Measurements from ENCODE around the gene CPNE7. TPM values are rescaled to one million over a fixed set of nuclear protein-coding genes. Genes with fewer than 3 reads are reported as not detected.

The CPNE7 gene
- total and polyA plus RNA-seq, 2 of the 13 experiments (the other 11 are each of a cell fraction or from before 2014, with no cell fraction given) = 0.59 TPM; not detected in 1

DNA sequence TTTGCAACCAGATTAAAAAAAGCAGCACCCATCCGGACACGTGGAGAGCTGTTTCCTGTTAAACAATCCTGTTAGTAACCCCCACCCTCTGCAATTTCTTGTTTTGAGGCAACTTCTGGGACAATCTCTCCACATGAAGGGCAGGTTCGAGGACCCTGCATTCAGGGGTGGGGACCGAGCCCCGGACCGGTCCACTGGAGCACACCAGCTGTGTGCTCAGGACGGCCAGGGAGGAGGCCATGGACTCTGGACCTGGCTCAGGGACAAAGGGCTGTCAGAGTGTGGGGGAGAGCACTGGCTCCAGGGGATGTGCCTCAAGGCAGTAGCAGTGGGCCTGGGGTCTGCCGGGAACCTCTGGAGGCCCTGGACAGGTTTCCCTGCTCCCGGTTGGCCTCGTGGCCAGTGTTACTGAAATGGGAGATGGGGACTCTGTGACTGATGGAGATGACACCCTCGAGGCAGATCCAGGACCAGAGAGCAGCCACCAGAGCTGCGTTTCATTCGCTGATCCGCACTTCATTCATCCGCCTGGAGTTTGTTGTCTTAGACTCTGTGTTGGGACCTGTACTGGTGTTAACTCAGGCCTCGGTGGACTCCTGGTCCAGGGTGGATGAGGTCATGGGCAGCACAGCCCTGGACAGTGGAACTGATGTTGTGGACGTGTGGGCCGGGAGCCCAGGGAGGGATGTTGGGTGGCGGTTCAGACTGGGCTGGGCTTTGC lies 2.9 kb upstream of the CPNE7 start (continued):
- TF ChIP-seq TGIF2 (CRISPR knock-in tag; IDR thresholded peaks at IDR 0.05) (peak; percentile 60; the same call in 1 of the 2 replicates), ZBTB21 (CRISPR knock-in tag; IDR thresholded peaks at IDR 0.05) (no peak), ZNF563 (CRISPR knock-in tag; IDR thresholded peaks at IDR 0.05) (no peak), ASH2L (IDR thresholded peaks at IDR 0.05; ENCODE audit: insufficient read length, low read depth, low read length) (peak; percentile 65), SUZ12 (IDR thresholded peaks at IDR 0.05; ENCODE audit: low read depth, low read length) (no peak), DPF2 (CRISPR knock-in tag; IDR thresholded peaks at IDR 0.05; ENCODE audit: borderline replicate concordance, low read depth) (peak; percentile 66), ZNF468 (CRISPR knock-in tag; IDR thresholded peaks at IDR 0.05) (no peak), REL (CRISPR knock-in tag; conservative IDR thresholded peaks at IDR 0.05) (no peak; the same call in 1 of the 2 replicates), ZNF383 (CRISPR knock-in tag; IDR thresholded peaks at IDR 0.05; ENCODE audit: borderline replicate concordance) (0 out of 2 replicates have a peak, but pooled peaks have one; percentile 12), NR2F1 (CRISPR knock-in tag; IDR thresholded peaks at IDR 0.05) (peak in 1 of 2 experiments; percentile 6; a peak in 1 of 4 replicates)
- TF ChIP-seq, protein P1, sequence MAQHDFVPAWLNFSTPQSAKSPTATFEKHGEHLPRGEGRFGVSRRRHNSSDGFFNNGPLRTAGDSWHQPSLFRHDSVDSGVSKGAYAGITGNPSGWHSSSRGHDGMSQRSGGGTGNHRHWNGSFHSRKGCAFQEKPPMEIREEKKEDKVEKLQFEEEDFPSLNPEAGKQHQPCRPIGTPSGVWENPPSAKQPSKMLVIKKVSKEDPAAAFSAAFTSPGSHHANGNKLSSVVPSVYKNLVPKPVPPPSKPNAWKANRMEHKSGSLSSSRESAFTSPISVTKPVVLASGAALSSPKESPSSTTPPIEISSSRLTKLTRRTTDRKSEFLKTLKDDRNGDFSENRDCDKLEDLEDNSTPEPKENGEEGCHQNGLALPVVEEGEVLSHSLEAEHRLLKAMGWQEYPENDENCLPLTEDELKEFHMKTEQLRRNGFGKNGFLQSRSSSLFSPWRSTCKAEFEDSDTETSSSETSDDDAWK (CRISPR knock-in tag; IDR thresholded peaks at IDR 0.05) = no peak
- TF ChIP-seq, protein P2, sequence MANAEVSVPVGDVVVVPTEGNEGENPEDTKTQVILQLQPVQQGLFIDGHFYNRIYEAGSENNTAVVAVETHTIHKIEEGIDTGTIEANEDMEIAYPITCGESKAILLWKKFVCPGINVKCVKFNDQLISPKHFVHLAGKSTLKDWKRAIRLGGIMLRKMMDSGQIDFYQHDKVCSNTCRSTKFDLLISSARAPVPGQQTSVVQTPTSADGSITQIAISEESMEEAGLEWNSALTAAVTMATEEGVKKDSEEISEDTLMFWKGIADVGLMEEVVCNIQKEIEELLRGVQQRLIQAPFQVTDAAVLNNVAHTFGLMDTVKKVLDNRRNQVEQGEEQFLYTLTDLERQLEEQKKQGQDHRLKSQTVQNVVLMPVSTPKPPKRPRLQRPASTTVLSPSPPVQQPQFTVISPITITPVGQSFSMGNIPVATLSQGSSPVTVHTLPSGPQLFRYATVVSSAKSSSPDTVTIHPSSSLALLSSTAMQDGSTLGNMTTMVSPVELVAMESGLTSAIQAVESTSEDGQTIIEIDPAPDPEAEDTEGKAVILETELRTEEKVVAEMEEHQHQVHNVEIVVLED (CRISPR knock-in tag; IDR thresholded peaks at IDR 0.05; ENCODE audit: borderline replicate concordance) = no peak
- TF ChIP-seq, protein P3, sequence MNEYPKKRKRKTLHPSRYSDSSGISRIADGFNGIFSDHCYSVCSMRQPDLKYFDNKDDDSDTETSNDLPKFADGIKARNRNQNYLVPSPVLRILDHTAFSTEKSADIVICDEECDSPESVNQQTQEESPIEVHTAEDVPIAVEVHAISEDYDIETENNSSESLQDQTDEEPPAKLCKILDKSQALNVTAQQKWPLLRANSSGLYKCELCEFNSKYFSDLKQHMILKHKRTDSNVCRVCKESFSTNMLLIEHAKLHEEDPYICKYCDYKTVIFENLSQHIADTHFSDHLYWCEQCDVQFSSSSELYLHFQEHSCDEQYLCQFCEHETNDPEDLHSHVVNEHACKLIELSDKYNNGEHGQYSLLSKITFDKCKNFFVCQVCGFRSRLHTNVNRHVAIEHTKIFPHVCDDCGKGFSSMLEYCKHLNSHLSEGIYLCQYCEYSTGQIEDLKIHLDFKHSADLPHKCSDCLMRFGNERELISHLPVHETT (CRISPR knock-in tag; conservative IDR thresholded peaks at IDR 0.05) = no peak
- TF ChIP-seq, protein P4, sequence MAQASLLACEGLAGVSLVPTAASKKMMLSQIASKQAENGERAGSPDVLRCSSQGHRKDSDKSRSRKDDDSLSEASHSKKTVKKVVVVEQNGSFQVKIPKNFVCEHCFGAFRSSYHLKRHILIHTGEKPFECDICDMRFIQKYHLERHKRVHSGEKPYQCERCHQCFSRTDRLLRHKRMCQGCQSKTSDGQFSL (CRISPR knock-in tag; IDR thresholded peaks at IDR 0.05) = peak; percentile 79
- TF ChIP-seq, protein P5, sequence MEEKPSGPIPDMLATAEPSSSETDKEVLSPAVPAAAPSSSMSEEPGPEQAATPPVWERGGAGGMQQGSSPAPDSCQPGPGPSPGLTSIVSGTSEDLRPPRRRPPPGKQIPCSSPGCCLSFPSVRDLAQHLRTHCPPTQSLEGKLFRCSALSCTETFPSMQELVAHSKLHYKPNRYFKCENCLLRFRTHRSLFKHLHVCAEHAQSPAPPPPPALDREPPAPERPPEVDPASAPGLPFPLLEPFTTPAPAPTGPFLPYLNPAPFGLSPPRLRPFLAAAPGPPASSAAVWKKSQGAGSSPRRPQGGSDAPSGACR (CRISPR knock-in tag; IDR thresholded peaks at IDR 0.05) = peak; percentile 85
- TF ChIP-seq, protein P6, sequence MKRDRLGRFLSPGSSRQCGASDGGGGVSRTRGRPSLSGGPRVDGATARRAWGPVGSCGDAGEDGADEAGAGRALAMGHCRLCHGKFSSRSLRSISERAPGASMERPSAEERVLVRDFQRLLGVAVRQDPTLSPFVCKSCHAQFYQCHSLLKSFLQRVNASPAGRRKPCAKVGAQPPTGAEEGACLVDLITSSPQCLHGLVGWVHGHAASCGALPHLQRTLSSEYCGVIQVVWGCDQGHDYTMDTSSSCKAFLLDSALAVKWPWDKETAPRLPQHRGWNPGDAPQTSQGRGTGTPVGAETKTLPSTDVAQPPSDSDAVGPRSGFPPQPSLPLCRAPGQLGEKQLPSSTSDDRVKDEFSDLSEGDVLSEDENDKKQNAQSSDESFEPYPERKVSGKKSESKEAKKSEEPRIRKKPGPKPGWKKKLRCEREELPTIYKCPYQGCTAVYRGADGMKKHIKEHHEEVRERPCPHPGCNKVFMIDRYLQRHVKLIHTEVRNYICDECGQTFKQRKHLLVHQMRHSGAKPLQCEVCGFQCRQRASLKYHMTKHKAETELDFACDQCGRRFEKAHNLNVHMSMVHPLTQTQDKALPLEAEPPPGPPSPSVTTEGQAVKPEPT (CRISPR knock-in tag; IDR thresholded peaks at IDR 0.05; ENCODE audit: low read depth) = no peak

Measured in HepG2 (cell line).